Measurements from ENCODE around the gene RPTOR.

DNA sequence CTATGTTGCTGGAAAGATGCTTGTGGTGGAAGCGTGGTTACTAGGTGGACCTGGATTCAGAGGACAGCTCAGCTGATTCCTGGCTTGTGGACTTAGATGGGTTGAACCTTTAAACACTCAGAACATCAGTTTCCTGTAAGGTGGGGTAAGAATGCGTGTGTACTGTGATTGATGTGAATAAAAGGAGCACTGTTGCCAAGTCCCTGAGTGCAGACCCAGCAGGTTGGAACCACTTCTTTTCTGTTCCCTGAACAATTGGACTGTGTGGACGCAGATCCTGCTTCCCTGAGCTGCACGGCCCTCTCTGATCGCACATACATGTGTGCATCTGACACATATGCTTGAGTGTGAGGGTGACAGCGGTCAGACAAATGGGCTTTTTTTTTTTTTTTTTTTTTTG is 37.5 kb downstream of the RPTOR start:
- TF ChIP-seq, protein P1, sequence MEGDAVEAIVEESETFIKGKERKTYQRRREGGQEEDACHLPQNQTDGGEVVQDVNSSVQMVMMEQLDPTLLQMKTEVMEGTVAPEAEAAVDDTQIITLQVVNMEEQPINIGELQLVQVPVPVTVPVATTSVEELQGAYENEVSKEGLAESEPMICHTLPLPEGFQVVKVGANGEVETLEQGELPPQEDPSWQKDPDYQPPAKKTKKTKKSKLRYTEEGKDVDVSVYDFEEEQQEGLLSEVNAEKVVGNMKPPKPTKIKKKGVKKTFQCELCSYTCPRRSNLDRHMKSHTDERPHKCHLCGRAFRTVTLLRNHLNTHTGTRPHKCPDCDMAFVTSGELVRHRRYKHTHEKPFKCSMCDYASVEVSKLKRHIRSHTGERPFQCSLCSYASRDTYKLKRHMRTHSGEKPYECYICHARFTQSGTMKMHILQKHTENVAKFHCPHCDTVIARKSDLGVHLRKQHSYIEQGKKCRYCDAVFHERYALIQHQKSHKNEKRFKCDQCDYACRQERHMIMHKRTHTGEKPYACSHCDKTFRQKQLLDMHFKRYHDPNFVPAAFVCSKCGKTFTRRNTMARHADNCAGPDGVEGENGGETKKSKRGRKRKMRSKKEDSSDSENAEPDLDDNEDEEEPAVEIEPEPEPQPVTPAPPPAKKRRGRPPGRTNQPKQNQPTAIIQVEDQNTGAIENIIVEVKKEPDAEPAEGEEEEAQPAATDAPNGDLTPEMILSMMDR (conservative IDR thresholded peaks at IDR 0.05; ENCODE audit: low read depth, low read length) = no peak
- no peak for TF ChIP-seq EZH2phosphoT487 (IDR thresholded peaks at IDR 0.05; ENCODE audit: borderline replicate concordance, low read length)
